Measurements from ENCODE around the gene DENND1A.

DNA sequence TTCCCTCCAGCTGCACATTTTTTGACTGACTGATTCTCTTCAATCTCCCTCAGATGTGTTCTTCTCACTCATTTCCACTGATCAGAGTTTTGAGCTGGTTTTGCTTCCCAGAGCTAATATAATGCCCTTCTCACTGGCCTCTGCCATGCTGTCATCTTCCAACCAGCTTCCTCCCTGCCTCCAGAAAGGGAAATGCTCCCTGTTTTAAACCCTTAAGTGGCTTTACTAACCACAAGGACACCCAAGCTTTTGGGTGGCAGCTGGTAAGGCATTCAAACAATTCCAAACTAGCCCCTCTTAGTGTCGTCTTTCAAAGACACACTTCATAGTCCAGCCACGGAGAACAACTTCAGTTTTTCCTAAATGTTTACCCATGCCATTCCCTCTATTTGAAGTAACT lies 401.4 kb downstream of the DENND1A start:
- no peak for TF ChIP-seq POLR2A (IDR thresholded peaks at IDR 0.05)
- TF ChIP-seq, protein P1, sequence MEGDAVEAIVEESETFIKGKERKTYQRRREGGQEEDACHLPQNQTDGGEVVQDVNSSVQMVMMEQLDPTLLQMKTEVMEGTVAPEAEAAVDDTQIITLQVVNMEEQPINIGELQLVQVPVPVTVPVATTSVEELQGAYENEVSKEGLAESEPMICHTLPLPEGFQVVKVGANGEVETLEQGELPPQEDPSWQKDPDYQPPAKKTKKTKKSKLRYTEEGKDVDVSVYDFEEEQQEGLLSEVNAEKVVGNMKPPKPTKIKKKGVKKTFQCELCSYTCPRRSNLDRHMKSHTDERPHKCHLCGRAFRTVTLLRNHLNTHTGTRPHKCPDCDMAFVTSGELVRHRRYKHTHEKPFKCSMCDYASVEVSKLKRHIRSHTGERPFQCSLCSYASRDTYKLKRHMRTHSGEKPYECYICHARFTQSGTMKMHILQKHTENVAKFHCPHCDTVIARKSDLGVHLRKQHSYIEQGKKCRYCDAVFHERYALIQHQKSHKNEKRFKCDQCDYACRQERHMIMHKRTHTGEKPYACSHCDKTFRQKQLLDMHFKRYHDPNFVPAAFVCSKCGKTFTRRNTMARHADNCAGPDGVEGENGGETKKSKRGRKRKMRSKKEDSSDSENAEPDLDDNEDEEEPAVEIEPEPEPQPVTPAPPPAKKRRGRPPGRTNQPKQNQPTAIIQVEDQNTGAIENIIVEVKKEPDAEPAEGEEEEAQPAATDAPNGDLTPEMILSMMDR (IDR thresholded peaks at IDR 0.05) = no peak
- TF ChIP-seq EP300 (IDR thresholded peaks at IDR 0.05) = no peak
- TF ChIP-seq POLR2AphosphoS5 (IDR thresholded peaks at IDR 0.05) = no peak
